AG04450 (cell line): Measurements from ENCODE around the gene ERP27. TPM values are rescaled to one million over a fixed set of nuclear protein-coding genes. Genes with fewer than 3 reads are reported as not detected.

ENCODE experiments used
- CTCF ChIA-PET: fragments of 300-600, 350-600 bp; formaldehyde crosslinking; extraction: SDS; loops from one replicate; lab custom pipeline; 2022; ENCODE audit warnings: antibody characterized with exemption, inconsistent platforms; lab: Charles Lee
- POLR2A ChIA-PET: fragments of 350-600 bp; formaldehyde crosslinking; extraction: SDS; loops from one replicate; lab custom pipeline; 2021; ENCODE audit warnings: antibody characterized with exemption, inconsistent platforms; lab: Yijun Ruan, JAX
- DNase-seq: peaks from one replicate; pipeline ENCODE4 v3.0.0-alpha.2; 2011; ENCODE audit warnings: low read depth, low spot score
- H3K27ac ChIP-seq: one replicate; pipeline ENCODE4 v1.5.1; 2012; ENCODE audit warnings: low read depth, low read length, control low read depth
- H3K27me3 ChIP-seq: one replicate; pipeline ENCODE4 v1.6.0; 2012; ENCODE audit warnings: low read length; ENCODE audit not compliant: control insufficient read depth, insufficient read depth
- H3K4me3 ChIP-seq: 2 replicates; pipeline ENCODE4 v1.5.1; 2011; ENCODE audit warnings: mild to moderate bottlenecking, low read depth, low read length, control low read depth
- H3K9me3 ChIP-seq: 2 replicates; pipeline ENCODE4 v1.5.1; 2012; ENCODE audit warnings: low read length; ENCODE audit not compliant: control insufficient read depth, insufficient read depth
- CTCF ChIP-seq: IDR thresholded peaks from 2 replicates; pipeline ENCODE4 v1.5.1; 2011; ENCODE audit warnings: low read depth, low read length, control low read depth, inconsistent platforms
- polyA plus RNA-seq: library from polyadenylated mRNA; depleted of rRNA; stranded (reverse); fragments of >200 nt; gene quantifications from 2 replicates; pipeline ENCODE4 v1.2.3, GENCODE V29; 2011

Gene ERP27
- polyA plus RNA-seq, 1 experiment = not detected

- ChIA-PET POLR2A (no interaction called here), CTCF (interaction anchor here (0.8 to 0.9 kb wide), 2 partner anchors 18 to 82 kb away, joined by 3 to 4 read pairs; no protein-coding TSS in a partner anchor)
- H3K4me3 ChIP-seq = no peak overlapping the region
- no peak for TF ChIP-seq CTCF
- no peak for DNase-seq
- H3K27me3 ChIP-seq = no peaks in the 10 kb centered on the region
- no peaks in the 10 kb centered on the region for H3K9me3 ChIP-seq
- no peak overlapping the region for H3K27ac ChIP-seq
These were observed 25.0 kb downstream of the ERP27 start for GRCh38 chr12:14913381-14913781.

GRCh38 chr12:14911131-14911530 is 27.2 kb downstream of the ERP27 start:
- ChIA-PET POLR2A (no interaction called here), CTCF (interaction anchor here (0.9 kb wide), 1 partner anchor 15 kb away, joined by 3 read pairs; no protein-coding TSS in a partner anchor)
- no peak for TF ChIP-seq CTCF
- no peaks in the 10 kb centered on the region for H3K9me3 ChIP-seq
- no peak overlapping the region for H3K4me3 ChIP-seq
- H3K27me3 ChIP-seq = no peaks in the 10 kb centered on the region
- no peak overlapping the region for H3K27ac ChIP-seq
- DNase-seq = no peak

- ChIA-PET POLR2A (no interaction called here), CTCF (no interaction called here)
- TF ChIP-seq CTCF = no peak
- Histone ChIP-seq H3K9me3 (no peaks in the 10 kb centered on the region), H3K4me3 (no peak overlapping the region), H3K27ac (no peak overlapping the region), H3K27me3 (no peaks in the 10 kb centered on the region)
- no peak for DNase-seq
These were observed 28.0 kb downstream of the ERP27 start for GRCh38 chr12:14910090-14910915.

- POLR2A ChIA-PET = no interaction called here
- no peak for TF ChIP-seq CTCF
- H3K27me3 ChIP-seq = no peaks in the 10 kb centered on the region
These were observed 30.4 kb downstream of the ERP27 start for GRCh38 chr12:14907953-14908352.

GRCh38 chr12:14906114-14906513 is 32.2 kb downstream of the ERP27 start:
- no peak for TF ChIP-seq CTCF
- Histone ChIP-seq H3K27ac (no peak overlapping the region), H3K4me3 (no peak overlapping the region), H3K9me3 (no peaks in the 10 kb centered on the region), H3K27me3 (no peaks in the 10 kb centered on the region)
- no peak for DNase-seq
- CTCF ChIA-PET = no interaction called here
- POLR2A ChIA-PET = no interaction called here

More at GRCh38 chr12:14907953-14908352, 30.4 kb downstream of the ERP27 start:
- CTCF ChIA-PET = no interaction called here
- H3K9me3 ChIP-seq = no peaks in the 10 kb centered on the region
- H3K4me3 ChIP-seq = no peak overlapping the region
- H3K27ac ChIP-seq = no peak overlapping the region
- DNase-seq = no peak
